HEK293 (cell line): ENCODE measurements around the gene POLR2C.

Source experiments
- CTCF ChIA-PET: fragments of 350-600 bp; formaldehyde crosslinking; extraction: SDS; loops from one replicate; lab custom pipeline; 2021; ENCODE audit warnings: antibody characterized with exemption; lab: Yijun Ruan, JAX
- POLR2A ChIA-PET: fragments of 300-600 bp; formaldehyde crosslinking; extraction: SDS; loops from one replicate; lab custom pipeline; 2020; ENCODE audit warnings: antibody characterized with exemption, inconsistent platforms; lab: Yijun Ruan, JAX
- H3K27ac ChIP-seq: fragments of 200-500 bp; sonication (Bioruptor generic); 2 replicates; pipeline ENCODE4 v1.5.1; 2014; ENCODE audit warnings: low read depth, low read length, control low read depth, inconsistent platforms; ENCODE audit errors: extremely low read depth
- H3K36me3 ChIP-seq, 2 experiments: fragments of 200-500 bp in 1 of 2; sonication (Bioruptor generic) in 1 of 2; 1 replicate in 1 of 2; 2 replicates in 1 of 2; pipeline ENCODE4 v1.5.1; 2014 to 2017; ENCODE audit warnings: inconsistent platforms in 2 of 2, low read length in 2 of 2; ENCODE audit not compliant: control insufficient read depth in 2 of 2, insufficient read depth in 1 of 2
- H3K4me1 ChIP-seq: fragments of 200-500 bp; sonication (Bioruptor generic); 2 replicates; pipeline ENCODE4 v1.5.1; 2014; ENCODE audit warnings: mild to moderate bottlenecking, low read length, inconsistent platforms; ENCODE audit not compliant: control insufficient read depth, insufficient read depth
- H3K4me3 ChIP-seq: 2 replicates; pipeline ENCODE4 v1.5.1; 2011; ENCODE audit warnings: low read depth, mild to moderate bottlenecking, control low read depth, low read length, moderate library complexity
- H3K9me3 ChIP-seq: fragments of 200-500 bp; sonication (Bioruptor generic); 2 replicates; pipeline ENCODE4 v1.5.1; 2014; ENCODE audit warnings: low read depth, low read length, inconsistent platforms; ENCODE audit not compliant: control insufficient read depth, insufficient read depth
- CTCF ChIP-seq: fragments of 450-650 bp; formaldehyde crosslinking; IDR thresholded peaks from 2 replicates; pipeline ENCODE4 v1.5.1; 2016; ENCODE audit warnings: missing biosample characterization, missing genetic modification characterization
- KLF9 ChIP-seq: fragments of 450-650 bp; formaldehyde crosslinking; IDR thresholded peaks from 2 replicates; pipeline ENCODE4 v1.5.1; 2016; ENCODE audit warnings: missing biosample characterization, missing genetic modification characterization, low read depth
- MZF1 ChIP-seq: fragments of 450-650 bp; formaldehyde crosslinking; IDR thresholded peaks from 2 replicates; pipeline ENCODE4 v1.5.1; 2017; ENCODE audit warnings: missing biosample characterization, missing genetic modification characterization, borderline replicate concordance
- PRDM4 ChIP-seq: fragments of 450-650 bp; formaldehyde crosslinking; IDR thresholded peaks from 2 replicates; pipeline ENCODE4 v1.5.1; 2017; ENCODE audit warnings: missing biosample characterization, missing genetic modification characterization
- TRIM28 ChIP-seq: IDR thresholded peaks from 2 replicates; pipeline ENCODE4 v1.6.1; 2011; ENCODE audit warnings: low read length, control low read depth, borderline replicate concordance
- ZEB2 ChIP-seq: fragments of 450-650 bp; formaldehyde crosslinking; IDR thresholded peaks from 2 replicates; pipeline ENCODE4 v1.5.1; 2016; ENCODE audit warnings: missing biosample characterization, missing genetic modification characterization
- ZNF112 ChIP-seq: fragments of 450-650 bp; formaldehyde crosslinking; IDR thresholded peaks from 2 replicates; pipeline ENCODE4 v1.5.0; 2017; ENCODE audit warnings: missing biosample characterization, missing genetic modification characterization
- ZNF133 ChIP-seq: fragments of 450-650 bp; formaldehyde crosslinking; IDR thresholded peaks from 2 replicates; pipeline ENCODE4 v1.5.1; 2016; ENCODE audit warnings: missing biosample characterization, missing genetic modification characterization
- ZNF324 ChIP-seq: fragments of 450-650 bp; formaldehyde crosslinking; IDR thresholded peaks from 2 replicates; pipeline ENCODE4 v1.5.1; 2016; ENCODE audit warnings: missing biosample characterization, missing genetic modification characterization
- ZNF449 ChIP-seq: fragments of 450-650 bp; formaldehyde crosslinking; IDR thresholded peaks from 2 replicates; pipeline ENCODE4 v1.5.1; 2017; ENCODE audit warnings: missing biosample characterization, mild to moderate bottlenecking, missing genetic modification characterization, moderate library complexity
- ZNF654 ChIP-seq: fragments of 450-650 bp; formaldehyde crosslinking; IDR thresholded peaks from 2 replicates; pipeline ENCODE4 v1.5.1; 2016; ENCODE audit warnings: low read depth, missing biosample characterization, missing genetic modification characterization
- ZNF777 ChIP-seq: fragments of 450-650 bp; formaldehyde crosslinking; IDR thresholded peaks from 2 replicates; pipeline ENCODE4 v1.5.1; 2017; ENCODE audit warnings: missing biosample characterization, missing genetic modification characterization, borderline replicate concordance
- ZNF830 ChIP-seq: fragments of 450-650 bp; IDR thresholded peaks from 2 replicates; pipeline ENCODE4 v1.5.0; 2018; ENCODE audit warnings: missing biosample characterization, missing genetic modification characterization, low read depth, mild to moderate bottlenecking, moderate library complexity
- ZNF837 ChIP-seq: fragments of 450-650 bp; formaldehyde crosslinking; IDR thresholded peaks from 2 replicates; pipeline ENCODE4 v1.5.1; 2016; ENCODE audit warnings: missing biosample characterization, missing genetic modification characterization
- ZSCAN23 ChIP-seq: fragments of 450-650 bp; formaldehyde crosslinking; IDR thresholded peaks from 2 replicates; pipeline ENCODE4 v1.5.1; 2016; ENCODE audit warnings: missing biosample characterization, missing genetic modification characterization
- ZSCAN30 ChIP-seq: fragments of 450-650 bp; IDR thresholded peaks from 2 replicates; pipeline ENCODE4 v1.5.1; 2018; ENCODE audit warnings: missing biosample characterization, mild to moderate bottlenecking, missing genetic modification characterization, moderate library complexity
- TF ChIP-seq, protein P1 (sequence below): sonication (generic); formaldehyde crosslinking; IDR thresholded peaks from 2 replicates; pipeline ENCODE4 v1.8.1; 2022; ENCODE audit warnings: mild to moderate bottlenecking, moderate library complexity, missing genetic modification reagents
- TF ChIP-seq, protein P2 (sequence below): fragments of 450-650 bp; formaldehyde crosslinking; IDR thresholded peaks from 2 replicates; pipeline ENCODE4 v1.5.1; 2016; ENCODE audit warnings: missing biosample characterization, missing genetic modification characterization
- TF ChIP-seq, protein P3 (sequence below): fragments of 450-650 bp; formaldehyde crosslinking; IDR thresholded peaks from 2 replicates; pipeline ENCODE4 v1.5.1; 2017; ENCODE audit warnings: missing biosample characterization, missing genetic modification characterization
- TF ChIP-seq, protein P4 (sequence below): fragments of 450-650 bp; formaldehyde crosslinking; IDR thresholded peaks from 2 replicates; pipeline ENCODE4 v1.5.1; 2016; ENCODE audit warnings: missing biosample characterization, missing genetic modification characterization
- TF ChIP-seq, protein P5 (sequence below): fragments of 450-650 bp; formaldehyde crosslinking; IDR thresholded peaks from 2 replicates; pipeline ENCODE4 v1.5.1; 2016; ENCODE audit warnings: missing biosample characterization, missing genetic modification characterization
- TF ChIP-seq, protein P6 (sequence below): fragments of 450-650 bp; formaldehyde crosslinking; IDR thresholded peaks from 2 replicates; pipeline ENCODE4 v1.5.1; 2016; ENCODE audit warnings: missing biosample characterization, missing genetic modification characterization

Gene POLR2C

GRCh38 chr16:57432989-57433388 lies 29.5 kb upstream of the POLR2C start (continued):
- TF ChIP-seq, protein P1, sequence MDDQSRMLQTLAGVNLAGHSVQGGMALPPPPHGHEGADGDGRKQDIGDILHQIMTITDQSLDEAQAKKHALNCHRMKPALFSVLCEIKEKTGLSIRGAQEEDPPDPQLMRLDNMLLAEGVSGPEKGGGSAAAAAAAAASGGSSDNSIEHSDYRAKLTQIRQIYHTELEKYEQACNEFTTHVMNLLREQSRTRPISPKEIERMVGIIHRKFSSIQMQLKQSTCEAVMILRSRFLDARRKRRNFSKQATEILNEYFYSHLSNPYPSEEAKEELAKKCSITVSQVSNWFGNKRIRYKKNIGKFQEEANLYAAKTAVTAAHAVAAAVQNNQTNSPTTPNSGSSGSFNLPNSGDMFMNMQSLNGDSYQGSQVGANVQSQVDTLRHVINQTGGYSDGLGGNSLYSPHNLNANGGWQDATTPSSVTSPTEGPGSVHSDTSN (CRISPR knock-in tag): no peak
- TF ChIP-seq TRIM28: no peak
- no peak for TF ChIP-seq ZEB2 (tag by site-specific recombination)
- no peak for TF ChIP-seq KLF9
- TF ChIP-seq, protein P2, sequence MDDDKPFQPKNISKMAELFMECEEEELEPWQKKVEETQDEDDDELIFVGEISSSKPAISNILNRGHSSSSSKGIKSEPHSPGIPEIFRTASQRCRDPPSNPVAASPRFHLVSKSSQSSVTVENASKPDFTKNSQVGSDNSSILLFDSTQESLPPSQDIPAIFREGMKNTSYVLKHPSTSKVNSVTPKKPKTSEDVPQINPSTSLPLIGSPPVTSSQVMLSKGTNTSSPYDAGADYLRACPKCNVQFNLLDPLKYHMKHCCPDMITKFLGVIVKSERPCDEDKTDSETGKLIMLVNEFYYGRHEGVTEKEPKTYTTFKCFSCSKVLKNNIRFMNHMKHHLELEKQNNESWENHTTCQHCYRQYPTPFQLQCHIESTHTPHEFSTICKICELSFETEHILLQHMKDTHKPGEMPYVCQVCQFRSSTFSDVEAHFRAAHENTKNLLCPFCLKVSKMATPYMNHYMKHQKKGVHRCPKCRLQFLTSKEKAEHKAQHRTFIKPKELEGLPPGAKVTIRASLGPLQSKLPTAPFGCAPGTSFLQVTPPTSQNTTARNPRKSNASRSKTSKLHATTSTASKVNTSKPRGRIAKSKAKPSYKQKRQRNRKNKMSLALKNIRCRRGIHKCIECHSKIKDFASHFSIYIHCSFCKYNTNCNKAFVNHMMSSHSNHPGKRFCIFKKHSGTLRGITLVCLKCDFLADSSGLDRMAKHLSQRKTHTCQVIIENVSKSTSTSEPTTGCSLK (tag by site-specific recombination): no peak
- TF ChIP-seq ZNF830 (tag by site-specific recombination): no peak
- no peak for TF ChIP-seq ZNF133 (tag by site-specific recombination)

DNA sequence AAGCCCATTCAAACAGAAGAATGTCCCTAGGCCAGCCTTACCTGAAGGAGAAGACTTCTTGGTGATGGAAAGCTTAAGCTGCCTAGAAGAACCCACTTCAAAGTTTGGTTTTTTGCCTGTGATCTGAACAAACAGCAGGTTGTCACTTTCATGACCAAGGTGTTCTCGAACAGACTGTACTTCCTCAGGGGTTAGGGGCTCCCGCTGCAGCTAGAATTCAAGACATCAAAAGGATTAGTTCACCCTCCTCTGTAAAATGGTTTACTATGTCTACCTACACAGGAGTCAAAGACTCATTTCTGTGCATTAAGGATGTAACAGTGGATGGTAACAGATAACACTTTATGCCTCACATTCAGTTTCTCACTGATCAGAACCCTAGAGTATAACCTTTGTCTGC lies 28.5 kb upstream of the POLR2C start:
- CTCF ChIA-PET: interaction anchor here (1.0 to 2.3 kb wide), 4 partner anchors 12 to 134 kb away, joined by 3 to 11 read pairs (median 4); no protein-coding TSS in a partner anchor
- Histone ChIP-seq H3K27ac (no peak overlapping the region), H3K36me3 (peaks cover 51 to 94% of the 10 kb centered on the region in 2 experiments), H3K9me3 (no peaks in the 10 kb centered on the region), H3K4me3 (no peak overlapping the region), H3K4me1 (no peaks in the 10 kb centered on the region)
- POLR2A ChIA-PET: no interaction called here
- no peak for TF ChIP-seq CTCF (tag by site-specific recombination)
- no peak for TF ChIP-seq ZSCAN30 (tag by site-specific recombination)
- no peak for TF ChIP-seq MZF1 (tag by site-specific recombination)
- no peak for TF ChIP-seq ZNF777
- TF ChIP-seq ZNF449 (tag by site-specific recombination): no peak
- TF ChIP-seq ZNF324 (tag by site-specific recombination): no peak
- TF ChIP-seq, protein P3, sequence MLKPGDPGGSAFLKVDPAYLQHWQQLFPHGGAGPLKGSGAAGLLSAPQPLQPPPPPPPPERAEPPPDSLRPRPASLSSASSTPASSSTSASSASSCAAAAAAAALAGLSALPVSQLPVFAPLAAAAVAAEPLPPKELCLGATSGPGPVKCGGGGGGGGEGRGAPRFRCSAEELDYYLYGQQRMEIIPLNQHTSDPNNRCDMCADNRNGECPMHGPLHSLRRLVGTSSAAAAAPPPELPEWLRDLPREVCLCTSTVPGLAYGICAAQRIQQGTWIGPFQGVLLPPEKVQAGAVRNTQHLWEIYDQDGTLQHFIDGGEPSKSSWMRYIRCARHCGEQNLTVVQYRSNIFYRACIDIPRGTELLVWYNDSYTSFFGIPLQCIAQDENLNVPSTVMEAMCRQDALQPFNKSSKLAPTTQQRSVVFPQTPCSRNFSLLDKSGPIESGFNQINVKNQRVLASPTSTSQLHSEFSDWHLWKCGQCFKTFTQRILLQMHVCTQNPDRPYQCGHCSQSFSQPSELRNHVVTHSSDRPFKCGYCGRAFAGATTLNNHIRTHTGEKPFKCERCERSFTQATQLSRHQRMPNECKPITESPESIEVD (tag by site-specific recombination): no peak
- no peak for TF ChIP-seq ZNF837 (tag by site-specific recombination)
- TF ChIP-seq, protein P4, sequence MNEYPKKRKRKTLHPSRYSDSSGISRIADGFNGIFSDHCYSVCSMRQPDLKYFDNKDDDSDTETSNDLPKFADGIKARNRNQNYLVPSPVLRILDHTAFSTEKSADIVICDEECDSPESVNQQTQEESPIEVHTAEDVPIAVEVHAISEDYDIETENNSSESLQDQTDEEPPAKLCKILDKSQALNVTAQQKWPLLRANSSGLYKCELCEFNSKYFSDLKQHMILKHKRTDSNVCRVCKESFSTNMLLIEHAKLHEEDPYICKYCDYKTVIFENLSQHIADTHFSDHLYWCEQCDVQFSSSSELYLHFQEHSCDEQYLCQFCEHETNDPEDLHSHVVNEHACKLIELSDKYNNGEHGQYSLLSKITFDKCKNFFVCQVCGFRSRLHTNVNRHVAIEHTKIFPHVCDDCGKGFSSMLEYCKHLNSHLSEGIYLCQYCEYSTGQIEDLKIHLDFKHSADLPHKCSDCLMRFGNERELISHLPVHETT (tag by site-specific recombination): no peak
- no peak for TF ChIP-seq PRDM4 (tag by site-specific recombination)
- TF ChIP-seq, protein P5, sequence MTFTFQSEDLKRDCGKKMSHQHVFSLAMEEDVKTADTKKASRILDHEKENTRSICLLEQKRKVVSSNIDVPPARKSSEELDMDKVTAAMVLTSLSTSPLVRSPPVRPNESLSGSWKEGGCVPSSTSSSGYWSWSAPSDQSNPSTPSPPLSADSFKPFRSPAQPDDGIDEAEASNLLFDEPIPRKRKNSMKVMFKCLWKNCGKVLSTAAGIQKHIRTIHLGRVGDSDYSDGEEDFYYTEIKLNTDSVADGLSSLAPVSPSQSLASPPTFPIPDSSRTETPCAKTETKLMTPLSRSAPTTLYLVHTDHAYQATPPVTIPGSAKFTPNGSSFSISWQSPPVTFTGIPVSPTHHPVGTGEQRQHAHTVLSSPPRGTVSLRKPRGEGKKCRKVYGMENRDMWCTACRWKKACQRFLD: no peak
- TF ChIP-seq, protein P6, sequence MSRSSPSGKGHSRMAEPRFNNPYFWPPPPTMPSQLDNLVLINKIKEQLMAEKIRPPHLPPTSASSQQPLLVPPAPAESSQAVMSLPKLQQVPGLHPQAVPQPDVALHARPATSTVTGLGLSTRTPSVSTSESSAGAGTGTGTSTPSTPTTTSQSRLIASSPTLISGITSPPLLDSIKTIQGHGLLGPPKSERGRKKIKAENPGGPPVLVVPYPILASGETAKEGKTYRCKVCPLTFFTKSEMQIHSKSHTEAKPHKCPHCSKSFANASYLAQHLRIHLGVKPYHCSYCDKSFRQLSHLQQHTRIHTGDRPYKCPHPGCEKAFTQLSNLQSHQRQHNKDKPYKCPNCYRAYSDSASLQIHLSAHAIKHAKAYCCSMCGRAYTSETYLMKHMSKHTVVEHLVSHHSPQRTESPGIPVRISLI (tag by site-specific recombination): no peak
- TF ChIP-seq ZSCAN23 (tag by site-specific recombination): no peak
- no peak for TF ChIP-seq ZNF112 (tag by site-specific recombination)
- TF ChIP-seq ZNF654 (tag by site-specific recombination): no peak
